B cell (primary cell): ENCODE measurements around the gene TNNT3.

ENCODE experiments used
- CTCF ChIP-seq: fragments of 200-600 bp; IDR thresholded peaks from one replicate; pipeline ENCODE4 v1.8.0; 2022; ENCODE audit warnings: antibody characterized with exemption, mild to moderate bottlenecking
- EZH2 ChIP-seq: IDR thresholded peaks from 2 replicates; pipeline ENCODE4 v1.6.1; 2012; ENCODE audit warnings: borderline replicate concordance, low read depth, mild to moderate bottlenecking, moderate library complexity, low read length; ENCODE audit not compliant: insufficient read depth, poor library complexity, severe bottlenecking

GRCh38 chr11:1870721-1871466 lies 48.6 kb upstream of the TNNT3 start:
- TF ChIP-seq CTCF (no peak), EZH2 (no peak)
